ENCODE data around the gene BCL11A.

DNA sequence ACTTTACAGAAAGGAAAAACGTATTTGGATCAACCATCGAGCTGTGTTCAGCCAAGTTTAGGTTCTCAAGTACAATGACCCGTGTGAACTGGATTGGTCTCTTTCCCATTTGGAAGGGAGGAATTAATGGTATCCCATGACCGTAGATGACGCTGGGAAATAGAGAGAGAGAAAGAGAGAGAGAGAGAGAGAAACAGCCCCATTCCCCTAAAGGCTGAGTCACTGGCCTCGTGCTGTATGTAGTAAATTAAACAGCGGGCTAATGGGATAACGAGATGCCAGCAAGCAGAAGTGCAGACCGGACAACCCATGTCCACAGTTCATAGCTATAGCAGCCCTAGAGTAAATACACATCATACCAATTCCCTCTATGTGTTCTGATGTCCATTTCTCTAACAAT is 99.6 kb downstream of the BCL11A start:
- TF ChIP-seq SNAI2 (CRISPR knock-in tag; IDR thresholded peaks at IDR 0.05) (no peak), RARB (CRISPR knock-in tag; IDR thresholded peaks at IDR 0.05) (no peak), BACH2 (CRISPR knock-in tag; IDR thresholded peaks at IDR 0.05; ENCODE audit: borderline replicate concordance) (no peak), GLIS3 (CRISPR knock-in tag; IDR thresholded peaks at IDR 0.05) (no peak), ZNF70 (CRISPR knock-in tag; IDR thresholded peaks at IDR 0.05) (no peak), ISL1 (CRISPR knock-in tag; IDR thresholded peaks at IDR 0.05) (no peak), ZNF565 (CRISPR knock-in tag; conservative IDR thresholded peaks at IDR 0.05; ENCODE audit: low read depth) (no peak), ZNF8 (CRISPR knock-in tag; IDR thresholded peaks at IDR 0.05) (no peak), TCF4 (CRISPR knock-in tag; IDR thresholded peaks at IDR 0.05; ENCODE audit: borderline replicate concordance) (no peak), ESRRG (CRISPR knock-in tag; IDR thresholded peaks at IDR 0.05) (no peak), OSR1 (CRISPR knock-in tag; IDR thresholded peaks at IDR 0.05) (no peak)
- TF ChIP-seq, protein P1, sequence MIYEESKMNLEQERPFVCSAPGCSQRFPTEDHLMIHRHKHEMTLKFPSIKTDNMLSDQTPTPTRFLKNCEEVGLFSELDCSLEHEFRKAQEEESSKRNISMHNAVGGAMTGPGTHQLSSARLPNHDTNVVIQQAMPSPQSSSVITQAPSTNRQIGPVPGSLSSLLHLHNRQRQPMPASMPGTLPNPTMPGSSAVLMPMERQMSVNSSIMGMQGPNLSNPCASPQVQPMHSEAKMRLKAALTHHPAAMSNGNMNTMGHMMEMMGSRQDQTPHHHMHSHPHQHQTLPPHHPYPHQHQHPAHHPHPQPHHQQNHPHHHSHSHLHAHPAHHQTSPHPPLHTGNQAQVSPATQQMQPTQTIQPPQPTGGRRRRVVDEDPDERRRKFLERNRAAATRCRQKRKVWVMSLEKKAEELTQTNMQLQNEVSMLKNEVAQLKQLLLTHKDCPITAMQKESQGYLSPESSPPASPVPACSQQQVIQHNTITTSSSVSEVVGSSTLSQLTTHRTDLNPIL (CRISPR knock-in tag; IDR thresholded peaks at IDR 0.05; ENCODE audit: low read depth): no peak
- TF ChIP-seq, protein P2, sequence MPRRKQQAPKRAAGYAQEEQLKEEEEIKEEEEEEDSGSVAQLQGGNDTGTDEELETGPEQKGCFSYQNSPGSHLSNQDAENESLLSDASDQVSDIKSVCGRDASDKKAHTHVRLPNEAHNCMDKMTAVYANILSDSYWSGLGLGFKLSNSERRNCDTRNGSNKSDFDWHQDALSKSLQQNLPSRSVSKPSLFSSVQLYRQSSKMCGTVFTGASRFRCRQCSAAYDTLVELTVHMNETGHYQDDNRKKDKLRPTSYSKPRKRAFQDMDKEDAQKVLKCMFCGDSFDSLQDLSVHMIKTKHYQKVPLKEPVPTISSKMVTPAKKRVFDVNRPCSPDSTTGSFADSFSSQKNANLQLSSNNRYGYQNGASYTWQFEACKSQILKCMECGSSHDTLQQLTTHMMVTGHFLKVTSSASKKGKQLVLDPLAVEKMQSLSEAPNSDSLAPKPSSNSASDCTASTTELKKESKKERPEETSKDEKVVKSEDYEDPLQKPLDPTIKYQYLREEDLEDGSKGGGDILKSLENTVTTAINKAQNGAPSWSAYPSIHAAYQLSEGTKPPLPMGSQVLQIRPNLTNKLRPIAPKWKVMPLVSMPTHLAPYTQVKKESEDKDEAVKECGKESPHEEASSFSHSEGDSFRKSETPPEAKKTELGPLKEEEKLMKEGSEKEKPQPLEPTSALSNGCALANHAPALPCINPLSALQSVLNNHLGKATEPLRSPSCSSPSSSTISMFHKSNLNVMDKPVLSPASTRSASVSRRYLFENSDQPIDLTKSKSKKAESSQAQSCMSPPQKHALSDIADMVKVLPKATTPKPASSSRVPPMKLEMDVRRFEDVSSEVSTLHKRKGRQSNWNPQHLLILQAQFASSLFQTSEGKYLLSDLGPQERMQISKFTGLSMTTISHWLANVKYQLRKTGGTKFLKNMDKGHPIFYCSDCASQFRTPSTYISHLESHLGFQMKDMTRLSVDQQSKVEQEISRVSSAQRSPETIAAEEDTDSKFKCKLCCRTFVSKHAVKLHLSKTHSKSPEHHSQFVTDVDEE (CRISPR knock-in tag; IDR thresholded peaks at IDR 0.05): no peak

Measured in SK-N-SH treated with all-trans-retinoic acid at 6 μM for 48 hours (cell line).